ENCODE measurements around the gene CNN2. TPM values are rescaled to one million over a fixed set of nuclear protein-coding genes. Genes with fewer than 3 reads are reported as not detected.

Gene CNN2
- total RNA-seq, 1 experiment from 2014 or later, result 97.9 TPM

GRCh38 chr19:1063030-1063908 lies 36.9 kb downstream of the CNN2 start:
- H3K27ac ChIP-seq (ENCODE audit: low read length), result no peak overlapping the region
- H3K36me3 ChIP-seq (ENCODE audit: low read depth, low read length), result peaks cover 7% of the 10 kb centered on the region
- ATAC-seq (no peak), DNase-seq (peak; percentile 29)
- H3K9me3 ChIP-seq (ENCODE audit: low read length), result no peaks in the 10 kb centered on the region
- no peaks in the 10 kb centered on the region for H3K27me3 ChIP-seq (ENCODE audit: low read length)
- H3F3A ChIP-seq (ENCODE audit: low read length, unreplicated experiment), result no peaks in the 10 kb centered on the region
- H4K20me1 ChIP-seq (ENCODE audit: low read length), result no peaks in the 10 kb centered on the region
- POLR2A ChIA-PET (ENCODE audit: unreplicated experiment), result no interaction called here
- CTCF ChIA-PET, result no interaction called here
- TF ChIP-seq EZH2 (IDR thresholded peaks at IDR 0.05; ENCODE audit: low read length, unreplicated experiment) (no peak), EZH2phosphoT487 (IDR thresholded peaks at IDR 0.05; ENCODE audit: borderline replicate concordance, low read length) (no peak)
- TF ChIP-seq, protein P1, sequence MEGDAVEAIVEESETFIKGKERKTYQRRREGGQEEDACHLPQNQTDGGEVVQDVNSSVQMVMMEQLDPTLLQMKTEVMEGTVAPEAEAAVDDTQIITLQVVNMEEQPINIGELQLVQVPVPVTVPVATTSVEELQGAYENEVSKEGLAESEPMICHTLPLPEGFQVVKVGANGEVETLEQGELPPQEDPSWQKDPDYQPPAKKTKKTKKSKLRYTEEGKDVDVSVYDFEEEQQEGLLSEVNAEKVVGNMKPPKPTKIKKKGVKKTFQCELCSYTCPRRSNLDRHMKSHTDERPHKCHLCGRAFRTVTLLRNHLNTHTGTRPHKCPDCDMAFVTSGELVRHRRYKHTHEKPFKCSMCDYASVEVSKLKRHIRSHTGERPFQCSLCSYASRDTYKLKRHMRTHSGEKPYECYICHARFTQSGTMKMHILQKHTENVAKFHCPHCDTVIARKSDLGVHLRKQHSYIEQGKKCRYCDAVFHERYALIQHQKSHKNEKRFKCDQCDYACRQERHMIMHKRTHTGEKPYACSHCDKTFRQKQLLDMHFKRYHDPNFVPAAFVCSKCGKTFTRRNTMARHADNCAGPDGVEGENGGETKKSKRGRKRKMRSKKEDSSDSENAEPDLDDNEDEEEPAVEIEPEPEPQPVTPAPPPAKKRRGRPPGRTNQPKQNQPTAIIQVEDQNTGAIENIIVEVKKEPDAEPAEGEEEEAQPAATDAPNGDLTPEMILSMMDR (conservative IDR thresholded peaks at IDR 0.05; ENCODE audit: low read depth, low read length), result no peak
- intact Hi-C loops (cut with micrococcal nuclease), result no loop called here
- H3K9ac ChIP-seq (ENCODE audit: low read length), result no peak overlapping the region
- H3K79me2 ChIP-seq (ENCODE audit: low read length), result 0 out of 2 replicates have a peak, but pooled peaks cover 2% of the 10 kb centered on the region
- no peak overlapping the region for H3K4me2 ChIP-seq (ENCODE audit: low read length)
- H3K4me1 ChIP-seq (ENCODE audit: insufficient read depth, low read length), result peaks cover 18% of the 10 kb centered on the region
- no peak overlapping the region for H2AFZ ChIP-seq (ENCODE audit: low read length)
- no TSS peak for BruUV-seq (replicated peaks)
- H3K4me3 ChIP-seq (ENCODE audit: low read length), result no peak overlapping the region
- no peaks in the 10 kb centered on the region for H3K9me2 ChIP-seq (replicated peaks; ENCODE audit: low read length)

- H3K27ac ChIP-seq (ENCODE audit: low read length), result no peak overlapping the region
Observed at GRCh38 chr19:1063909-1064660, 37.7 kb downstream of the CNN2 start.

More at GRCh38 chr19:1063909-1064660, 37.7 kb downstream of the CNN2 start:
- Histone ChIP-seq H3K27me3 (ENCODE audit: low read length) (no peaks in the 10 kb centered on the region), H2AFZ (ENCODE audit: low read length) (no peak overlapping the region), H3K4me2 (ENCODE audit: low read length) (no peak overlapping the region), H3K79me2 (ENCODE audit: low read length) (0 out of 2 replicates have a peak, but pooled peaks cover 4% of the 10 kb centered on the region), H3K4me3 (ENCODE audit: low read length) (no peak overlapping the region), H3K4me1 (ENCODE audit: insufficient read depth, low read length) (peaks cover 18% of the 10 kb centered on the region), H3K9me3 (ENCODE audit: low read length) (no peaks in the 10 kb centered on the region), H3K36me3 (ENCODE audit: low read depth, low read length) (no peaks in the 10 kb centered on the region), H4K20me1 (ENCODE audit: low read length) (no peaks in the 10 kb centered on the region), H3K9me2 (replicated peaks; ENCODE audit: low read length) (no peaks in the 10 kb centered on the region), H3F3A (ENCODE audit: low read length, unreplicated experiment) (no peaks in the 10 kb centered on the region), H3K9ac (ENCODE audit: low read length) (no peak overlapping the region)
- POLR2A ChIA-PET (ENCODE audit: unreplicated experiment), result no interaction called here
- no TSS peak for BruUV-seq (replicated peaks)
- TF ChIP-seq EZH2 (IDR thresholded peaks at IDR 0.05; ENCODE audit: low read length, unreplicated experiment), result no peak
- TF ChIP-seq EZH2phosphoT487 (IDR thresholded peaks at IDR 0.05; ENCODE audit: borderline replicate concordance, low read length), result no peak
- TF ChIP-seq, protein P1 (conservative IDR thresholded peaks at IDR 0.05; ENCODE audit: low read depth, low read length), result no peak
- ATAC-seq (no peak), DNase-seq (peak; percentile 6)
- intact Hi-C loops (cut with micrococcal nuclease), result no loop called here
- CTCF ChIA-PET, result interaction anchor here (0.6 kb wide), 1 partner anchor 136 kb away, joined by 3 read pairs; no protein-coding TSS in a partner anchor
